DND-41 (cell line): ENCODE measurements around the gene CCL24.
"Not testable (repeated sequence)": the region's sequence is repeated elsewhere in the genome, so short reads cannot be mapped to it uniquely, and the experiment has no call there.

ENCODE experiments used
- ATAC-seq: fragments of 200-7000 bp; cut with Tn5 transposase; 3 replicates; pipeline ENCODE4 v1.9.1; 2021; ENCODE audit warnings: low read depth; ENCODE audit not compliant: insufficient read depth
- DNase-seq: peaks from one replicate; pipeline ENCODE4 v3.0.0-alpha.2; 2020
- H2AFZ ChIP-seq: 2 replicates; pipeline ENCODE4 v1.6.0; 2012; ENCODE audit warnings: low read depth, low read length
- H3K27ac ChIP-seq: 2 replicates; pipeline ENCODE4 v1.5.1; 2012; ENCODE audit warnings: low read length, inconsistent platforms
- H3K27me3 ChIP-seq: fragments of 200-600 bp; sonication (generic); 2 replicates; pipeline ENCODE4 v1.6.0; 2012; ENCODE audit warnings: low read length, mild to moderate bottlenecking, inconsistent platforms; ENCODE audit not compliant: insufficient read depth, poor library complexity
- H3K36me3 ChIP-seq: 2 replicates; pipeline ENCODE4 v1.5.1; 2012; ENCODE audit warnings: low read length, inconsistent platforms; ENCODE audit not compliant: insufficient read depth
- H3K4me1 ChIP-seq: 2 replicates; pipeline ENCODE4 v1.5.1; 2012; ENCODE audit warnings: mild to moderate bottlenecking, low read length; ENCODE audit not compliant: insufficient read depth
- H3K4me2 ChIP-seq: 2 replicates; pipeline ENCODE4 v1.6.0; 2012; ENCODE audit warnings: mild to moderate bottlenecking, moderate library complexity, low read length, inconsistent platforms; ENCODE audit not compliant: insufficient read depth
- H3K4me3 ChIP-seq, 2 experiments: fragments of 200-600 bp in 1 of 2; shearing (Covaris generic) in 1 of 2; 2 replicates each; pipeline ENCODE4 v1.5.1; 2012 to 2016; ENCODE audit warnings: inconsistent platforms in 2 of 2, low read length in 2 of 2, mild to moderate bottlenecking in 2 of 2, low read depth in 1 of 2, moderate library complexity in 1 of 2
- H3K79me2 ChIP-seq: 2 replicates; pipeline ENCODE4 v1.6.0; 2012; ENCODE audit warnings: low read length, inconsistent platforms; ENCODE audit not compliant: insufficient read depth
- H3K9ac ChIP-seq: 2 replicates; pipeline ENCODE4 v1.6.0; 2012; ENCODE audit warnings: low read depth, mild to moderate bottlenecking, inconsistent platforms, low read length, moderate library complexity
- H3K9me3 ChIP-seq: 2 replicates; pipeline ENCODE4 v1.5.1; 2012; ENCODE audit warnings: low read length, moderate library complexity, mild to moderate bottlenecking, inconsistent platforms; ENCODE audit not compliant: insufficient read depth, severe bottlenecking
- H4K20me1 ChIP-seq: 2 replicates; pipeline ENCODE4 v1.6.0; 2012; ENCODE audit warnings: low read length; ENCODE audit not compliant: insufficient read depth
- CTCF ChIP-seq: IDR thresholded peaks from 2 replicates; pipeline ENCODE4 v1.5.1; 2012; ENCODE audit warnings: borderline replicate concordance, low read length, moderate library complexity, mild to moderate bottlenecking; ENCODE audit not compliant: poor library complexity, severe bottlenecking; ENCODE audit errors: extremely low read depth
- EZH2 ChIP-seq: IDR thresholded peaks from 3 replicates; pipeline ENCODE4 v1.6.1; 2012; ENCODE audit warnings: borderline replicate concordance, low read depth, mild to moderate bottlenecking, moderate library complexity, low read length, inconsistent platforms; ENCODE audit not compliant: severe bottlenecking

The CCL24 gene

GRCh38 chr7:75813781-75814236 lies at the start of gene CCL24:
TSS of gene CCL24 (minus strand) at chr7:75813806. CDS start at chr7:75813715, 91 bp downstream.
- no peaks in the 10 kb centered on the region for H3K36me3 ChIP-seq
- no peaks in the 10 kb centered on the region for H4K20me1 ChIP-seq
- H2AFZ ChIP-seq: no peak within 1 kb of the TSS
- TF ChIP-seq CTCF (no peak), EZH2 (no peak)
- no peaks in the 10 kb centered on the region for H3K4me1 ChIP-seq
- no peak within 1 kb of the TSS for H3K27ac ChIP-seq
- H3K79me2 ChIP-seq: no peaks in the 10 kb centered on the region
- H3K4me2 ChIP-seq: no peak within 1 kb of the TSS
- no peaks in the 10 kb centered on the region for H3K27me3 ChIP-seq
- H3K9ac ChIP-seq: no peak within 1 kb of the TSS
- ATAC-seq (no peak), DNase-seq (no peak)
- H3K4me3 ChIP-seq: no peak within 1 kb of the TSS
- no peaks in the 10 kb centered on the region for H3K9me3 ChIP-seq

- DNase-seq (no peak), ATAC-seq (no peak)
- TF ChIP-seq CTCF (no peak), EZH2 (no peak)
- Histone ChIP-seq H3K9ac (no peak overlapping the region), H3K27me3 (no peaks in the 10 kb centered on the region), H3K9me3 (no peaks in the 10 kb centered on the region), H3K36me3 (no peaks in the 10 kb centered on the region), H4K20me1 (no peaks in the 10 kb centered on the region), H3K79me2 (no peaks in the 10 kb centered on the region), H2AFZ (no peak overlapping the region), H3K4me2 (no peak overlapping the region), H3K27ac (no peak overlapping the region), H3K4me1 (no peaks in the 10 kb centered on the region), H3K4me3 (no peak overlapping the region)
Measured at GRCh38 chr7:75861636-75862035, 48.0 kb upstream of the CCL24 start.

GRCh38 chr7:75858410-75858809 lies 44.8 kb upstream of the CCL24 start:
- no peaks in the 10 kb centered on the region for H3K9me3 ChIP-seq
- ATAC-seq (no peak), DNase-seq (no peak)
- no peaks in the 10 kb centered on the region for H3K36me3 ChIP-seq
- no peak for TF ChIP-seq CTCF
- no peak overlapping the region for H3K27ac ChIP-seq
- H3K9ac ChIP-seq: no peak overlapping the region
- H3K4me3 ChIP-seq: no peak overlapping the region
- H4K20me1 ChIP-seq: no peaks in the 10 kb centered on the region
- no peaks in the 10 kb centered on the region for H3K79me2 ChIP-seq
- no peak overlapping the region for H2AFZ ChIP-seq
- H3K4me1 ChIP-seq: no peaks in the 10 kb centered on the region
- H3K27me3 ChIP-seq: no peaks in the 10 kb centered on the region
- H3K4me2 ChIP-seq: no peak overlapping the region

GRCh38 chr7:75856536-75856935 lies 42.9 kb upstream of the CCL24 start:
- Histone ChIP-seq H4K20me1 (no peaks in the 10 kb centered on the region), H3K9ac (no peak overlapping the region), H3K79me2 (no peaks in the 10 kb centered on the region), H3K27me3 (no peaks in the 10 kb centered on the region), H3K27ac (no peak overlapping the region), H3K36me3 (no peaks in the 10 kb centered on the region), H2AFZ (no peak overlapping the region), H3K4me1 (no peaks in the 10 kb centered on the region), H3K4me3 (no peak overlapping the region), H3K9me3 (no peaks in the 10 kb centered on the region), H3K4me2 (no peak overlapping the region)
- ATAC-seq: no peak
- no peak for DNase-seq
- TF ChIP-seq CTCF (no peak), EZH2 (no peak)

GRCh38 chr7:75854813-75855345 lies 41.3 kb upstream of the CCL24 start:
- H3K36me3 ChIP-seq, H3K4me1 ChIP-seq, H3K79me2 ChIP-seq, H3K27ac ChIP-seq, H3K9me3 ChIP-seq, H2AFZ ChIP-seq, H3K4me3 ChIP-seq, H3K27me3 ChIP-seq, ATAC-seq, H3K9ac ChIP-seq, H4K20me1 ChIP-seq, DNase-seq, H3K4me2 ChIP-seq: not testable (repeated sequence)
